Spleen (tissue), 7 donors: Measurements from ENCODE around the gene ITSN1.

Experiments
- POLR2A ChIP-seq, 3 donors: fragments of 450-650 bp; IDR thresholded peaks; one replicate each; pipeline ENCODE4 v1.5.1; 2017; ENCODE audit warnings: antibody characterized with exemption in 3 of 3, mild to moderate bottlenecking in 1 of 3
- TF ChIP-seq, protein P1 (sequence below), 11 experiments: fragments of 200-600 bp in 7 of 11; fragments of 450-650 bp in 4 of 11; sonication (generic) in 4 of 11; IDR thresholded peaks in 8 of 11; conservative IDR thresholded peaks in 3 of 11; 1 replicate in 7 of 11; 2 replicates in 4 of 11; pipeline versions ENCODE4 v1.4.0 to v1.8.0; 2016 to 2021; ENCODE audit warnings: antibody characterized with exemption in 11 of 11, inconsistent platforms in 4 of 11, mild to moderate bottlenecking in 1 of 11
- donor health status: DM: no; HTN: no; CAD: no; lungs with moderate emphysema.
- donor health status: DM: no; HTN: no; CAD: no.
- donor health status: DM: no; HTN: no; CAD: no.

GRCh38 chr21:33865176-33865575 is 222.9 kb downstream of the ITSN1 start:
- TF ChIP-seq, protein P1, sequence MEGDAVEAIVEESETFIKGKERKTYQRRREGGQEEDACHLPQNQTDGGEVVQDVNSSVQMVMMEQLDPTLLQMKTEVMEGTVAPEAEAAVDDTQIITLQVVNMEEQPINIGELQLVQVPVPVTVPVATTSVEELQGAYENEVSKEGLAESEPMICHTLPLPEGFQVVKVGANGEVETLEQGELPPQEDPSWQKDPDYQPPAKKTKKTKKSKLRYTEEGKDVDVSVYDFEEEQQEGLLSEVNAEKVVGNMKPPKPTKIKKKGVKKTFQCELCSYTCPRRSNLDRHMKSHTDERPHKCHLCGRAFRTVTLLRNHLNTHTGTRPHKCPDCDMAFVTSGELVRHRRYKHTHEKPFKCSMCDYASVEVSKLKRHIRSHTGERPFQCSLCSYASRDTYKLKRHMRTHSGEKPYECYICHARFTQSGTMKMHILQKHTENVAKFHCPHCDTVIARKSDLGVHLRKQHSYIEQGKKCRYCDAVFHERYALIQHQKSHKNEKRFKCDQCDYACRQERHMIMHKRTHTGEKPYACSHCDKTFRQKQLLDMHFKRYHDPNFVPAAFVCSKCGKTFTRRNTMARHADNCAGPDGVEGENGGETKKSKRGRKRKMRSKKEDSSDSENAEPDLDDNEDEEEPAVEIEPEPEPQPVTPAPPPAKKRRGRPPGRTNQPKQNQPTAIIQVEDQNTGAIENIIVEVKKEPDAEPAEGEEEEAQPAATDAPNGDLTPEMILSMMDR (IDR thresholded peaks at IDR 0.05 in 8 of 11, conservative IDR thresholded peaks at IDR 0.05 in 3 of 11), result no peak
- TF ChIP-seq POLR2A (IDR thresholded peaks at IDR 0.05), result no peak
